ENCODE results near the gene CISD3. TPM values are rescaled to one million over a fixed set of nuclear protein-coding genes. Genes with fewer than 3 reads are reported as not detected.

The CISD3 gene
- total and polyA plus RNA-seq, 10 of the 15 experiments (the other 5 are each of a cell fraction or from before 2014, with no cell fraction given), result 2.6 to 38.1 (median 8.1) TPM

- TF ChIP-seq BCL3 (IDR thresholded peaks at IDR 0.05; ENCODE audit: borderline replicate concordance, insufficient read depth, low read depth, low read length, poor library complexity, severe bottlenecking) (no peak), STAT3 (IDR thresholded peaks at IDR 0.05; ENCODE audit: low read depth, low read length) (no peak), NR2C1 (IDR thresholded peaks at IDR 0.05) (no peak)
- TF ChIP-seq, protein P1, sequence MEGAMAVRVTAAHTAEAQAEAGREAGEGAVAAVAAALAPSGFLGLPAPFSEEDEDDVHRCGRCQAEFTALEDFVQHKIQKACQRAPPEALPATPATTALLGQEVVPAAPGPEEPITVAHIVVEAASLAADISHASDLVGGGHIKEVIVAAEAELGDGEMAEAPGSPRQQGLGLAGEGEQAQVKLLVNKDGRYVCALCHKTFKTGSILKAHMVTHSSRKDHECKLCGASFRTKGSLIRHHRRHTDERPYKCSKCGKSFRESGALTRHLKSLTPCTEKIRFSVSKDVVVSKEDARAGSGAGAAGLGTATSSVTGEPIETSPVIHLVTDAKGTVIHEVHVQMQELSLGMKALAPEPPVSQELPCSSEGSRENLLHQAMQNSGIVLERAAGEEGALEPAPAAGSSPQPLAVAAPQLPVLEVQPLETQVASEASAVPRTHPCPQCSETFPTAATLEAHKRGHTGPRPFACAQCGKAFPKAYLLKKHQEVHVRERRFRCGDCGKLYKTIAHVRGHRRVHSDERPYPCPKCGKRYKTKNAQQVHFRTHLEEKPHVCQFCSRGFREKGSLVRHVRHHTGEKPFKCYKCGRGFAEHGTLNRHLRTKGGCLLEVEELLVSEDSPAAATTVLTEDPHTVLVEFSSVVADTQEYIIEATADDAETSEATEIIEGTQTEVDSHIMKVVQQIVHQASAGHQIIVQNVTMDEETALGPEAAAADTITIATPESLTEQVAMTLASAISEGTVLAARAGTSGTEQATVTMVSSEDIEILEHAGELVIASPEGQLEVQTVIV (IDR thresholded peaks at IDR 0.05; ENCODE audit: borderline replicate concordance, partially characterized antibody), result no peak
- TF ChIP-seq, protein P2, sequence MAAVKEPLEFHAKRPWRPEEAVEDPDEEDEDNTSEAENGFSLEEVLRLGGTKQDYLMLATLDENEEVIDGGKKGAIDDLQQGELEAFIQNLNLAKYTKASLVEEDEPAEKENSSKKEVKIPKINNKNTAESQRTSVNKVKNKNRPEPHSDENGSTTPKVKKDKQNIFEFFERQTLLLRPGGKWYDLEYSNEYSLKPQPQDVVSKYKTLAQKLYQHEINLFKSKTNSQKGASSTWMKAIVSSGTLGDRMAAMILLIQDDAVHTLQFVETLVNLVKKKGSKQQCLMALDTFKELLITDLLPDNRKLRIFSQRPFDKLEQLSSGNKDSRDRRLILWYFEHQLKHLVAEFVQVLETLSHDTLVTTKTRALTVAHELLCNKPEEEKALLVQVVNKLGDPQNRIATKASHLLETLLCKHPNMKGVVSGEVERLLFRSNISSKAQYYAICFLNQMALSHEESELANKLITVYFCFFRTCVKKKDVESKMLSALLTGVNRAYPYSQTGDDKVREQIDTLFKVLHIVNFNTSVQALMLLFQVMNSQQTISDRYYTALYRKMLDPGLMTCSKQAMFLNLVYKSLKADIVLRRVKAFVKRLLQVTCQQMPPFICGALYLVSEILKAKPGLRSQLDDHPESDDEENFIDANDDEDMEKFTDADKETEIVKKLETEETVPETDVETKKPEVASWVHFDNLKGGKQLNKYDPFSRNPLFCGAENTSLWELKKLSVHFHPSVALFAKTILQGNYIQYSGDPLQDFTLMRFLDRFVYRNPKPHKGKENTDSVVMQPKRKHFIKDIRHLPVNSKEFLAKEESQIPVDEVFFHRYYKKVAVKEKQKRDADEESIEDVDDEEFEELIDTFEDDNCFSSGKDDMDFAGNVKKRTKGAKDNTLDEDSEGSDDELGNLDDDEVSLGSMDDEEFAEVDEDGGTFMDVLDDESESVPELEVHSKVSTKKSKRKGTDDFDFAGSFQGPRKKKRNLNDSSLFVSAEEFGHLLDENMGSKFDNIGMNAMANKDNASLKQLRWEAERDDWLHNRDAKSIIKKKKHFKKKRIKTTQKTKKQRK (IDR thresholded peaks at IDR 0.05; ENCODE audit: low read depth, low read length), result no peak
Measured at GRCh38 chr17:38742411-38743308, 12.5 kb downstream of the CISD3 start (continued).

Measured in GM12878 (cell line).